HepG2 (cell line): Measurements from ENCODE around the gene EIF3J. TPM values are rescaled to one million over a fixed set of nuclear protein-coding genes. Genes with fewer than 3 reads are reported as not detected.
A peak's percentile ranks its signal among the peaks of the same experiment; 100 is the strongest.

ENCODE experiments used
- CBX5 ChIP-seq: sonication (generic); formaldehyde crosslinking; IDR thresholded peaks from 2 replicates; pipeline ENCODE4 v1.4.0; 2020; ENCODE audit warnings: missing genetic modification reagents, borderline replicate concordance
- GFI1 ChIP-seq: sonication (generic); formaldehyde crosslinking; IDR thresholded peaks from 2 replicates; pipeline ENCODE4 v1.5.0; 2020; ENCODE audit warnings: missing genetic modification reagents, mild to moderate bottlenecking, borderline replicate concordance
- JDP2 ChIP-seq: sonication (generic); formaldehyde crosslinking; IDR thresholded peaks from 2 replicates; pipeline ENCODE4 v1.8.1; 2022; ENCODE audit warnings: missing genetic modification reagents, borderline replicate concordance
- PAX8 ChIP-seq: sonication (generic); formaldehyde crosslinking; IDR thresholded peaks from 2 replicates; pipeline ENCODE4 v1.8.0; 2022; ENCODE audit warnings: mild to moderate bottlenecking, missing genetic modification reagents, borderline replicate concordance
- RFXANK ChIP-seq: IDR thresholded peaks from 2 replicates; pipeline ENCODE4 v1.6.1; 2016
- SIN3B ChIP-seq: fragments of 150-350 bp; IDR thresholded peaks from 2 replicates; pipeline ENCODE4 v1.6.1; 2014; ENCODE audit warnings: low read length
- TBX3 ChIP-seq: fragments of 450-650 bp; IDR thresholded peaks from 2 replicates; pipeline ENCODE4 v1.6.1; 2017; ENCODE audit warnings: antibody characterized with exemption, mild to moderate bottlenecking, inconsistent platforms, borderline replicate concordance
- THYN1 ChIP-seq: sonication (generic); formaldehyde crosslinking; IDR thresholded peaks from 2 replicates; pipeline ENCODE4 v1.8.1; 2023; ENCODE audit warnings: low read depth, mild to moderate bottlenecking, moderate library complexity, missing genetic modification reagents, borderline replicate concordance
- ZBTB7A ChIP-seq: sonication (generic); formaldehyde crosslinking; IDR thresholded peaks from 2 replicates; pipeline ENCODE4 v1.8.0; 2022; ENCODE audit warnings: mild to moderate bottlenecking, missing genetic modification reagents
- ZNF264 ChIP-seq: sonication (generic); formaldehyde crosslinking; IDR thresholded peaks from 2 replicates; pipeline ENCODE4 v1.4.0; 2020; ENCODE audit warnings: missing genetic modification reagents
- ZNF44 ChIP-seq: sonication (generic); formaldehyde crosslinking; IDR thresholded peaks from 2 replicates; pipeline ENCODE4 v1.5.1; 2020; ENCODE audit warnings: mild to moderate bottlenecking, missing genetic modification reagents
- ZNF446 ChIP-seq: sonication (generic); formaldehyde crosslinking; IDR thresholded peaks from 2 replicates; pipeline ENCODE4 v1.5.0; 2020; ENCODE audit warnings: mild to moderate bottlenecking, missing genetic modification reagents
- ZNF629 ChIP-seq: sonication (generic); formaldehyde crosslinking; conservative IDR thresholded peaks from 2 replicates; pipeline ENCODE4 v1.5.0; 2020; ENCODE audit warnings: missing genetic modification reagents
- ZSCAN25 ChIP-seq: sonication (generic); formaldehyde crosslinking; IDR thresholded peaks from 2 replicates; pipeline ENCODE4 v1.8.0; 2022; ENCODE audit warnings: mild to moderate bottlenecking, missing genetic modification reagents
- polyA plus RNA-seq, 8 experiments: library from polyadenylated mRNA; depleted of rRNA in 3 of 8; stranded (reverse) in 7 of 8; unstranded in 1 of 8; fragments of >200 nt; fragmentation: Illumina TruSeq in 4 of 8; extraction: Trizol in 4 of 8; gene quantifications; 2 replicates each; pipeline versions ENCODE4 v1.2.1 to v1.2.3, GENCODE V29; 2011 to 2016; ENCODE audit warnings: low read depth in 4 of 8, missing spikeins in 1 of 8, mixed read lengths in 1 of 8; ENCODE audit not compliant: insufficient read depth in 1 of 8
- total RNA-seq, 5 experiments: library from RNA; depleted of rRNA; stranded (reverse); fragments of >200 nt; fragmentation: Illumina TruSeq; extraction: Trizol; gene quantifications; 2 replicates each; pipeline ENCODE4 v1.2.3, GENCODE V29; 2016; ENCODE audit warnings: low read depth in 1 of 5
- TF ChIP-seq, protein P1 (sequence below): sonication (generic); formaldehyde crosslinking; IDR thresholded peaks from 2 replicates; pipeline ENCODE4 v1.4.0; 2020; ENCODE audit warnings: missing genetic modification reagents, borderline replicate concordance
- TF ChIP-seq, protein P2 (sequence below): sonication (generic); formaldehyde crosslinking; IDR thresholded peaks from 2 replicates; pipeline ENCODE4 v1.5.1; 2020; ENCODE audit warnings: mild to moderate bottlenecking, missing genetic modification reagents, moderate library complexity
- TF ChIP-seq, protein P3 (sequence below): sonication (generic); formaldehyde crosslinking; IDR thresholded peaks from 2 replicates; pipeline ENCODE4 v1.4.0; 2020; ENCODE audit warnings: missing genetic modification reagents

Gene EIF3J
- total and polyA plus RNA-seq, 2 of the 13 experiments (the other 11 are each of a cell fraction or from before 2014, with no cell fraction given), result 51.7 to 69.2 TPM

DNA sequence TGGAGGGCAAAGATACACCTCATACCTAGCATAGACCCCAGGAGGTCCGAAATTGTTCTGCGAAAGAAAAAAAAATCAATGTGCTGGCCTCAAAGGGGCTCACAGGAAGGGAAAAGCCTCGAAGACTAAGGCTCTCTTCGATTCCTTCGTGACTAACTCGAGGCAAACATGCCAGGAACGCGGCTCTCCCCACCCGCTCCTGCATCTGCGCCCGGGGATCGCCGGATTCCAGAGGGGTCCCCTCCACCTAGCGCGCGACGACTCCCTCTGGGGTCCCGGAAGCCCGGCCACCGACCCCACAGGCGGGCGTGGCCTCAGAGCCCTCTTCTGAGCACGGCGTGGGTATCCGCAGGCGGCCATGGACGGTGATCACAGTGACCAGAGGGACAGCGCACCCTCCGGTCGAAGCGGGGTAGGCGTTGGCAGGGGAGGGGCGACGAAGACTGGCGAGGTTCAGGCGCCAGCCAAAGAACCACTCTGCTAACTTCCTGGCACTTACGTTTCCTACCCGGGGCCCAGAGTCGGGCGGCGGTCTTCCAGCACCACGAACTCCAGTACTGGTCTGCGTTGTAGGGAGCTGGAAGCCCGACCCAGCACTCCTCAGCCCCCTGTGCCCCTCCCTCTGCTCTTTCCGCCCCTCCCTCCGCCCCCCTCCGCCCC lies 515 bp upstream of the EIF3J start (continued):
- TF ChIP-seq GFI1 (CRISPR knock-in tag), result 0 out of 2 replicates have a peak, but pooled peaks have one; percentile 10
- peak; percentile 86 for TF ChIP-seq ZBTB7A (CRISPR knock-in tag)
- TF ChIP-seq ZNF629 (CRISPR knock-in tag), result no peak
- TF ChIP-seq ZNF264, result 0 out of 2 replicates have a peak, but pooled peaks have one; percentile 33
- TF ChIP-seq RFXANK (CRISPR knock-in tag), result no peak
- peak; percentile 64; the same call in 1 of the 2 replicates for TF ChIP-seq ZNF44
- no peak; the same call in 1 of the 2 replicates for TF ChIP-seq PAX8 (CRISPR knock-in tag)
- no peak for TF ChIP-seq JDP2 (CRISPR knock-in tag)
- TF ChIP-seq ZNF446, result 0 out of 2 replicates have a peak, but pooled peaks have one; percentile 56
- TF ChIP-seq SIN3B, result no peak
- TF ChIP-seq CBX5 (CRISPR knock-in tag), result peak; percentile 71
- no peak for TF ChIP-seq TBX3
- TF ChIP-seq, protein P1, sequence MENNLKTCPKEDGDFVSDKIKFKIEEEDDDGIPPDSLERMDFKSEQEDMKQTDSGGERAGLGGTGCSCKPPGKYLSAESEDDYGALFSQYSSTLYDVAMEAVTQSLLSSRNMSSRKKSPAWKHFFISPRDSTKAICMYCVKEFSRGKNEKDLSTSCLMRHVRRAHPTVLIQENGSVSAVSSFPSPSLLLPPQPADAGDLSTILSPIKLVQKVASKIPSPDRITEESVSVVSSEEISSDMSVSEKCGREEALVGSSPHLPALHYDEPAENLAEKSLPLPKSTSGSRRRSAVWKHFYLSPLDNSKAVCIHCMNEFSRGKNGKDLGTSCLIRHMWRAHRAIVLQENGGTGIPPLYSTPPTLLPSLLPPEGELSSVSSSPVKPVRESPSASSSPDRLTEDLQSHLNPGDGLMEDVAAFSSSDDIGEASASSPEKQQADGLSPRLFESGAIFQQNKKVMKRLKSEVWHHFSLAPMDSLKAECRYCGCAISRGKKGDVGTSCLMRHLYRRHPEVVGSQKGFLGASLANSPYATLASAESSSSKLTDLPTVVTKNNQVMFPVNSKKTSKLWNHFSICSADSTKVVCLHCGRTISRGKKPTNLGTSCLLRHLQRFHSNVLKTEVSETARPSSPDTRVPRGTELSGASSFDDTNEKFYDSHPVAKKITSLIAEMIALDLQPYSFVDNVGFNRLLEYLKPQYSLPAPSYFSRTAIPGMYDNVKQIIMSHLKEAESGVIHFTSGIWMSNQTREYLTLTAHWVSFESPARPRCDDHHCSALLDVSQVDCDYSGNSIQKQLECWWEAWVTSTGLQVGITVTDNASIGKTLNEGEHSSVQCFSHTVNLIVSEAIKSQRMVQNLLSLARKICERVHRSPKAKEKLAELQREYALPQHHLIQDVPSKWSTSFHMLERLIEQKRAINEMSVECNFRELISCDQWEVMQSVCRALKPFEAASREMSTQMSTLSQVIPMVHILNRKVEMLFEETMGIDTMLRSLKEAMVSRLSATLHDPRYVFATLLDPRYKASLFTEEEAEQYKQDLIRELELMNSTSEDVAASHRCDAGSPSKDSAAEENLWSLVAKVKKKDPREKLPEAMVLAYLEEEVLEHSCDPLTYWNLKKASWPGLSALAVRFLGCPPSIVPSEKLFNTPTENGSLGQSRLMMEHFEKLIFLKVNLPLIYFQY (CRISPR knock-in tag), result peak; percentile 52; the same call in 1 of the 2 replicates
- no peak for TF ChIP-seq THYN1 (CRISPR knock-in tag)
- TF ChIP-seq, protein P2, sequence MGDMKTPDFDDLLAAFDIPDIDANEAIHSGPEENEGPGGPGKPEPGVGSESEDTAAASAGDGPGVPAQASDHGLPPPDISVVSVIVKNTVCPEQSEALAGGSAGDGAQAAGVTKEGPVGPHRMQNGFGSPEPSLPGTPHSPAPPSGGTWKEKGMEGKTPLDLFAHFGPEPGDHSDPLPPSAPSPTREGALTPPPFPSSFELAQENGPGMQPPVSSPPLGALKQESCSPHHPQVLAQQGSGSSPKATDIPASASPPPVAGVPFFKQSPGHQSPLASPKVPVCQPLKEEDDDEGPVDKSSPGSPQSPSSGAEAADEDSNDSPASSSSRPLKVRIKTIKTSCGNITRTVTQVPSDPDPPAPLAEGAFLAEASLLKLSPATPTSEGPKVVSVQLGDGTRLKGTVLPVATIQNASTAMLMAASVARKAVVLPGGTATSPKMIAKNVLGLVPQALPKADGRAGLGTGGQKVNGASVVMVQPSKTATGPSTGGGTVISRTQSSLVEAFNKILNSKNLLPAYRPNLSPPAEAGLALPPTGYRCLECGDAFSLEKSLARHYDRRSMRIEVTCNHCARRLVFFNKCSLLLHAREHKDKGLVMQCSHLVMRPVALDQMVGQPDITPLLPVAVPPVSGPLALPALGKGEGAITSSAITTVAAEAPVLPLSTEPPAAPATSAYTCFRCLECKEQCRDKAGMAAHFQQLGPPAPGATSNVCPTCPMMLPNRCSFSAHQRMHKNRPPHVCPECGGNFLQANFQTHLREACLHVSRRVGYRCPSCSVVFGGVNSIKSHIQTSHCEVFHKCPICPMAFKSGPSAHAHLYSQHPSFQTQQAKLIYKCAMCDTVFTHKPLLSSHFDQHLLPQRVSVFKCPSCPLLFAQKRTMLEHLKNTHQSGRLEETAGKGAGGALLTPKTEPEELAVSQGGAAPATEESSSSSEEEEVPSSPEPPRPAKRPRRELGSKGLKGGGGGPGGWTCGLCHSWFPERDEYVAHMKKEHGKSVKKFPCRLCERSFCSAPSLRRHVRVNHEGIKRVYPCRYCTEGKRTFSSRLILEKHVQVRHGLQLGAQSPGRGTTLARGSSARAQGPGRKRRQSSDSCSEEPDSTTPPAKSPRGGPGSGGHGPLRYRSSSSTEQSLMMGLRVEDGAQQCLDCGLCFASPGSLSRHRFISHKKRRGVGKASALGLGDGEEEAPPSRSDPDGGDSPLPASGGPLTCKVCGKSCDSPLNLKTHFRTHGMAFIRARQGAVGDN, result peak; percentile 89
- TF ChIP-seq ZSCAN25 (CRISPR knock-in tag), result peak; percentile 91
- TF ChIP-seq, protein P3, sequence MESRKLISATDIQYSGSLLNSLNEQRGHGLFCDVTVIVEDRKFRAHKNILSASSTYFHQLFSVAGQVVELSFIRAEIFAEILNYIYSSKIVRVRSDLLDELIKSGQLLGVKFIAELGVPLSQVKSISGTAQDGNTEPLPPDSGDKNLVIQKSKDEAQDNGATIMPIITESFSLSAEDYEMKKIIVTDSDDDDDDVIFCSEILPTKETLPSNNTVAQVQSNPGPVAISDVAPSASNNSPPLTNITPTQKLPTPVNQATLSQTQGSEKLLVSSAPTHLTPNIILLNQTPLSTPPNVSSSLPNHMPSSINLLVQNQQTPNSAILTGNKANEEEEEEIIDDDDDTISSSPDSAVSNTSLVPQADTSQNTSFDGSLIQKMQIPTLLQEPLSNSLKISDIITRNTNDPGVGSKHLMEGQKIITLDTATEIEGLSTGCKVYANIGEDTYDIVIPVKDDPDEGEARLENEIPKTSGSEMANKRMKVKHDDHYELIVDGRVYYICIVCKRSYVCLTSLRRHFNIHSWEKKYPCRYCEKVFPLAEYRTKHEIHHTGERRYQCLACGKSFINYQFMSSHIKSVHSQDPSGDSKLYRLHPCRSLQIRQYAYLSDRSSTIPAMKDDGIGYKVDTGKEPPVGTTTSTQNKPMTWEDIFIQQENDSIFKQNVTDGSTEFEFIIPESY, result no peak
